ENCODE results near the gene CLNK.
"Not testable (repeated sequence)": the region's sequence is repeated elsewhere in the genome, so short reads cannot be mapped to it uniquely, and the experiment has no call there.

Gene CLNK

GRCh38 chr4:10662937-10663336 lies 21.6 kb downstream of the CLNK start:
- no peak for DNase-seq (ENCODE audit: low read depth in 2 of 2)

- DNase-seq (ENCODE audit: low read depth in 2 of 2), result no peak
These were observed 23.5 kb downstream of the CLNK start for GRCh38 chr4:10661047-10661446.

DNA sequence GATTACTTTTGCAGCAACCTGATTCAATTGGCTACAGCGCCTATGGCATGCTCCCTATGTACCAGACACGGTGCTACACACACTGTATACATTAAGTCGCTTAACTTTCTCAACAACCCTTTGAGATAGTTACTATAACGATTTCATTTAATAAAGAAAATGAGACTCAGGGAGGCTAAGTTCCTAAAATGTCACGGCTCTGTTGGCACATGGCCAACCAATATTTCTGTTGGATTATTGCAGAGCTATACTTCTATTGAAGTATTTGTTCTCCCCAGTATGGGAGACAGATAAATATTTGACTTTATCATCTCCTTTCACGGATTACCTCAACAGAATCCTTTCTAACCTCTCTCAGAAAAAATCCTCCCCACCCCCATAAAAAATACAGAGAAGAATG lies 25.3 kb downstream of the CLNK start:
- no peak for DNase-seq (ENCODE audit: low read depth in 2 of 2)

- DNase-seq (ENCODE audit: low read depth in 2 of 2), result no peak
These were observed 27.6 kb downstream of the CLNK start for GRCh38 chr4:10656988-10657387.

DNA sequence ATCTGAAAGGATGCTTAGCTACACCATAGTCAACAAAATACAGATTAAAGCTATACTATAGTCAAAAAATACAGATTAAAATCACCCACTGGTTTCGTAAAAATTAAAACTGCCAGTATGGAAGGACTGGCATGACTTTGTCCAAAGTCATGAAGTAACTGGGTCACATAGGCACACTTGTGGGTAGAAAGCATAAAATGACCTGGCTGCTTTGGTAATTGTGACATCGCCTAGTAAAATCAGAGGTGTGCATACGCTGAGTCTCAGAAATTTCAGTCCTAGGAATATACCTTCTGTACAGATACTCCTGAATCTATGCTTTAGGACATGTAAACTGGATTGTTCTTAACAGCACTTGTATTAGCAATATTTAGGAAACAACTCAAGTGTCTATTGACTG lies 28.1 kb downstream of the CLNK start:
- DNase-seq (ENCODE audit: low read depth in 2 of 2), result no peak

DNA sequence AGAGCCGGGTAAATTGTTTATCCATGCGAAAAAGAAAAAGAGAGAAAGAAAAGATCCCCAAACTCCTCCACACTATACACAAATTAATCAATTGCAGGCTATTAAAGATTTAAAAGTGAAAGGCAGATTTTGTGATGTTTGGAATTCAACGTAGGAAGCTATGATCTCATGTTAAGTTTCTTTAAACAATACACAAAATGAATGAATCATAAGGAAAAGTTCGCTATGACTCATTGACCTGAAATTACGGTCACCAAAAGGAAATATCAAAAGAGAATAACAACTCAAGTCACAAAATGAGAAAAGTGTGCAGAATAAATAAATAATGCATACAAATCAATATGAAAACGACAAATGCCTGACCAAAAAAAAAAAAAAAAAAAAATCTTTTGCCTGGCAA lies 28.6 kb downstream of the CLNK start:
- no peak for DNase-seq (ENCODE audit: low read depth in 2 of 2)

GRCh38 chr4:10648479-10648878 lies 36.1 kb downstream of the CLNK start:
- DNase-seq (ENCODE audit: low read depth in 2 of 2), result no peak

GRCh38 chr4:10647846-10648245 lies 36.7 kb downstream of the CLNK start:
- DNase-seq (ENCODE audit: low read depth in 2 of 2), result no peak

DNA sequence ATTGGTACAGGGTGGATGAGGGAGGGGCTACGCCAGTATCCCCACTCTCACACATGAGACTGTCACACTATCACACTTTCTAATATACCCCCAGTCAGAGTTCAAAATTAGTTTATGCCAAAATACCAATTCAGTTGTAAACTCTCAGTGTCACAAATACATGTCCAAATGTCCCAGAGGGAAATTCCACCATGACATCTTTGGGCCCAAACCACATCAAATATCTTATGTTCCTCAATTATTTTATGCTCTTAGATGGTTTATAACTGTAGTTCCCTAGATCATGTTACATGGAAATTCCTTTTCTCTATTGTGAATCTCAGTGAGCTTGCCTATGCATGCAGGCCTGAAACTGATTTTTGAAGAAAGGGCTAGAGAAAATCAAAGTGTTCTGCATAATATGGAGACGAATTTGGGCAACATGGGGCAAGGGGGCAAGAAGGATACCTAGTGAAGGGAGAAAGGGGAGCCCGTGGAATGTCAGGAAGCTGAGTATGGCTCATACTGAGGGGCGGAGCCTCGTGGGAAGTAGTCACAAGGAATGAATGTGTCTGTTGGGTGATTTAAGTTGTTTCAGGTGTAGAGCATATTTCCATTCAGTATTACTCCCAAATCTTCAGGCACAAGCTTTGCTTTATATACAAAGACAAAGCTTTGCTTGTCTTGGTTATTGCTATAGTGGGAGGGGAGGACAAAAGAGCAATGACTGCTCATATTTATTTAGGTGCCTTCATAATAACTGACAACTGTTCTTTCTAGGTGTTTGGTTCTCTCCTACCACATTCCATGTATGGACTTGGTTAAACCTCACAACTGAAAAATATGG lies 40.8 kb downstream of the CLNK start:
- no peak for DNase-seq (ENCODE audit: low read depth in 2 of 2)

GRCh38 chr4:10640561-10641201 lies 43.9 kb downstream of the CLNK start:
- DNase-seq (ENCODE audit: low read depth in 2 of 2), result no peak

DNA sequence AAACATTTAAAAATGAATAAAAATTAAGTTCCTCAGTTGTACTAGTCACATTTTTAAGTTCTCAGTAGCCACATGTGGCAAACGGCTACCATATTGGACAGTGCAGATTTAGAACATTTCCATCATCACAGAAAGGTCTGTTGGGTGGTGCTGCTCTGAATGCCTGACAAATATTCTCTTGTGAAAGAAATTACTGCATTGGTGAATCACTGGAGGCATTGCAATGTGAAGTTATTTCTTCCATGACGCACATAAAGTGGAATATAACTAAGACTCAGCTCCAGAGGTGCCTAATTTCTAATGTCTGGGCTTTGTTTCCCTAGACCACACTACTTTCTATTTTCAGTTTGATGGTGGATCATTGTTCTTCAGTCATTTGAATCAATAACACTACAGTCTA lies 44.9 kb downstream of the CLNK start:
- DNase-seq (ENCODE audit: low read depth in 2 of 2), result no peak

- DNase-seq (ENCODE audit: low read depth in 2 of 2), result no peak
These were observed 45.5 kb downstream of the CLNK start for GRCh38 chr4:10639100-10639499.

GRCh38 chr4:10635091-10635490 lies 49.5 kb downstream of the CLNK start:
- no peak for DNase-seq (ENCODE audit: low read depth in 2 of 2)

DNA sequence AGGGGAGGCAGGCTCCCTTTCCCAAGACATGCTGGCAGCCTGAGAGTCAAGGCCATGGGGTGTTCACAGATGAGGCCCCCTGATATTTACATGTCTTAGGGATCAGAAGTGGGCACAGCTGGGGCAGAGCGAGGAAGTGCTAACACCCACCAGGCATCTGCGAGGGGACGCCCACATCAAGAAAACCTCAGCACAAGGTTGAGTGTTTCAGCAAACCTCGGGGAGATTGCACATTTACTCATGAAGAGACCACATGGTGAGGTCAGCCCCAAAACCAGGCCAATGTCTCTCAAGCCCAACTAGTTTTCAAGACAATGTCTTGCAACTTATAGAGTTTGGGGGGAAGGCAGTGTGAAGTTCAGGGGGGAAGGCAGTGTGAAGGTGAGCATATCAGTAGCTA lies 55.2 kb downstream of the CLNK start:
- DNase-seq (ENCODE audit: low read depth in 2 of 2), result no peak

GRCh38 chr4:10625131-10625530 lies 59.4 kb downstream of the CLNK start:
- no peak for DNase-seq (ENCODE audit: low read depth in 2 of 2)

- no peak for DNase-seq (ENCODE audit: low read depth in 2 of 2)
These were observed 60.7 kb downstream of the CLNK start for GRCh38 chr4:10623862-10624261.

- DNase-seq (ENCODE audit: low read depth in 2 of 2), result no peak
These were observed 61.3 kb downstream of the CLNK start for GRCh38 chr4:10623241-10623640.

- DNase-seq (ENCODE audit: low read depth in 2 of 2), result no peak
These were observed 61.8 kb downstream of the CLNK start for GRCh38 chr4:10622728-10623127.

DNA sequence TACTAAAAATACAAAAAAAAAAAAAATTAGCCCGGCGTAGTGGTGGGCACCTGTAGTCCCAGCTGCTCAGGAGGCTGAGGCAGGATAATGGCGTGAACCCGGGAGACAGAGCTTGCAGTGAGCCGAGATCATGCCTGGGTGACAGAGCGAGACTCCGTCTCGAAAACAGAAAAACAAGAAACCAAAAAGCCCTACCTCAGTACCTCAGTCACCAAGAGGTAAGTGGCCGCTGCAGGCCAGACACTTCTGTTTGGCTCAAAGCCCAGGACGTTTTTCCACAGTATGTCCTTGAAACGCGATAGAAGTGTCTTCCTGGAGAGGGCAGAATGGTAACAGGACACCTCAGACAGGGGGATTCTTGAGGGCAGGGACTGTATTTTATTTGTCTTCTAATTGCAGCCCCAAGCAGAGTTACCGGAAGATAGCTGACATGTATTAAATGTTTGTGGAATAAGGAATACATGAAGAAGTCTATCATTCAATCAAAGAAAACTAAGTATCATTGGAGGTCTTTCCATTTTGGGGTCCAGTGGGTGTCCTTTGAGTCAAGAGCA lies 63.6 kb downstream of the CLNK start:
- DNase-seq (ENCODE audit: low read depth in 2 of 2), result no peak

DNA sequence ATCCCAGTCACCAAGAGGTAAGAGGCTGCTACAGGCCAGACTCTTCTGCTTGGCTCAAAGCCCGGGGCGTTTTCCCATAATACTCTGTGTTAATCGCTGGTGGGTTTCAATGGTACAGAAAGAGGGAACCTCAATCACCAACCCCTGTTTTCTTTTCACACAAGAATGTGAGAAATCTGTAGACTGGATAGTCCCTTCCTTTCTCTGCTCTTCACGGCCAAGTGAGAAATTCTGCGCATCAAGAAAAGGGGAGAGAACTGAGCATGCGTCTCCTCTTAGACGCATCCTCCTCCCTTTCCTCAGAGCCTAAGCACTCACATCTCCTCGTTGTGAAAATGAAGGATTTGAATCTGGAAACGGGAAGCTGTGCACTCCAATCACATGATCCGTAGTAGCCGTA lies 64.7 kb downstream of the CLNK start:
- DNase-seq (ENCODE audit: low read depth in 2 of 2), result no peak

DNA sequence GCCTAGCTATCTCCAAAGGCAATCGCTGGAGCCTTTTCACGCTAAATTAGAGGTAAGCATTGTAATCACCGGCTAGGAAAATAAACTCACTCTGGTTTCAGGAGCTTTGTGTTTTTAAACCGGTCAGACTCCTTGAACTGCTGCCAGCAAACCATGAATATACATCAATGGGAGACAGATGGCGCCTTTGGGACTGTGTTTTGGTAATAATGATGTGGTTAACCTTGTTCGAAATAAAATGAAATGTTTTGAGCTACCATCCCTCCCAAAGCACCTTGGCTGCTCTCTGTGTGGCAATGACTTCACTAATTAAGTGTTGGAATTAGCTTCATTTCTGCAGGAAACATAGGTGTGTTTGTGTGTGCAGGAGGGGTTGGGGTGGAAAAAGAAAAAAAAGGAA lies 65.3 kb downstream of the CLNK start:
- DNase-seq (ENCODE audit: low read depth in 2 of 2), result no peak

- DNase-seq (ENCODE audit: low read depth in 2 of 2), result not testable (repeated sequence)
These were observed 69.6 kb downstream of the CLNK start for GRCh38 chr4:10614926-10615325.

DNA sequence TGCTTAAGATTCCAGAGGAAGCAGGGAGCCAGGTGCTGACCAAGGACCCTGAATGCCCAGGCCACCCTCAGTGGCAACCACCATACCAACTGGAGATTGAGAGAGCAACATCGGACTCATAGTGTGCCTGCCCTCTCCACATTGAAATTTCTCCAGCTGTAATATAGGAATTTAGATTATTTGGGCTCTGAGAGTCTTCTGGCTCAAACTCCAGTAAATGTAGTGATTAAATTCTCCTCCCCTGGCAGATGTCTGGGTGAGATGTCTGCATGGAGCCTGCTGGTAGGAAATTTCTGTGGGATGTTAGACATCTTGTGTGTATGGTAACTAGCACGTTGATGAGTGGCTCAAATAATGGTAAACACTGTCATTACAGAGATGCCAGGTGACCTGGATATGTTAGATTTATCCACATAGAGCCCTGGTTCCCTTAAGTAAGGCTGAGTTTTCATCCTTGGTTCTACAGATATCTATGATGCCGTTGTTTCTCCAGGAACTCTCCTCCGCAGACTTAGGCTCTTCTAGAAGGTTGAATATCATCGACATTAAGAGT lies 70.6 kb downstream of the CLNK start:
- no peak for DNase-seq (ENCODE audit: low read depth in 2 of 2)
